Measurements from ENCODE around the gene MYO1E. TPM values are rescaled to one million over a fixed set of nuclear protein-coding genes. Genes with fewer than 3 reads are reported as not detected.

MYO1E gene
- total and polyA plus RNA-seq, 4 donors: 6.7 to 70.9 (median 21.6) TPM

DNA sequence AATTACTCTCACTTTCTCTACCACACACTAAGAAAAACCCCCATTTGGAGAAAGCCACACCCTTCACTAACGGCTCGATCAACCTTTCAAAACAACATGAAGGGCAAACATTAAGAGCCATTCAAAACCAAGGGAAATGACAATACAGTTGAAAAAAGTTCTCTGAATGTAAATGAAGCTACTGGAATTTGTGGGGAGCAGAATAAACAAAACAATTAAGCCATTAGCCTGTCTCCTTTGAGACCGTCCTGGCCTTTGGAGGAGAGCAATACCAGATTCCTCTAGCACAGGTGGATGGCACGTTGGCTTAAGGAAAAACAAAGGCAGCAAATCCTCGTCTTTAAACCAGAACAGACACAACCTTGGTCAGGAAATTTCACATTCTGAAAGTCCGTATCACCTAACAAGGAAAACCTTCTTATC lies 18.7 kb downstream of the MYO1E start:
- no peaks in the 10 kb centered on the region for H3K27me3 ChIP-seq (ENCODE audit: control insufficient read depth in 4 of 4, insufficient read depth in 4 of 4, low read length in 3 of 4)
- H3K27ac ChIP-seq (ENCODE audit: low read depth in 1 of 2, low read length in 2 of 2): no peak overlapping the region
- H3K4me3 ChIP-seq (ENCODE audit: low read depth in 1 of 3, low read length in 3 of 3): no peak overlapping the region
- TF ChIP-seq, protein P1, sequence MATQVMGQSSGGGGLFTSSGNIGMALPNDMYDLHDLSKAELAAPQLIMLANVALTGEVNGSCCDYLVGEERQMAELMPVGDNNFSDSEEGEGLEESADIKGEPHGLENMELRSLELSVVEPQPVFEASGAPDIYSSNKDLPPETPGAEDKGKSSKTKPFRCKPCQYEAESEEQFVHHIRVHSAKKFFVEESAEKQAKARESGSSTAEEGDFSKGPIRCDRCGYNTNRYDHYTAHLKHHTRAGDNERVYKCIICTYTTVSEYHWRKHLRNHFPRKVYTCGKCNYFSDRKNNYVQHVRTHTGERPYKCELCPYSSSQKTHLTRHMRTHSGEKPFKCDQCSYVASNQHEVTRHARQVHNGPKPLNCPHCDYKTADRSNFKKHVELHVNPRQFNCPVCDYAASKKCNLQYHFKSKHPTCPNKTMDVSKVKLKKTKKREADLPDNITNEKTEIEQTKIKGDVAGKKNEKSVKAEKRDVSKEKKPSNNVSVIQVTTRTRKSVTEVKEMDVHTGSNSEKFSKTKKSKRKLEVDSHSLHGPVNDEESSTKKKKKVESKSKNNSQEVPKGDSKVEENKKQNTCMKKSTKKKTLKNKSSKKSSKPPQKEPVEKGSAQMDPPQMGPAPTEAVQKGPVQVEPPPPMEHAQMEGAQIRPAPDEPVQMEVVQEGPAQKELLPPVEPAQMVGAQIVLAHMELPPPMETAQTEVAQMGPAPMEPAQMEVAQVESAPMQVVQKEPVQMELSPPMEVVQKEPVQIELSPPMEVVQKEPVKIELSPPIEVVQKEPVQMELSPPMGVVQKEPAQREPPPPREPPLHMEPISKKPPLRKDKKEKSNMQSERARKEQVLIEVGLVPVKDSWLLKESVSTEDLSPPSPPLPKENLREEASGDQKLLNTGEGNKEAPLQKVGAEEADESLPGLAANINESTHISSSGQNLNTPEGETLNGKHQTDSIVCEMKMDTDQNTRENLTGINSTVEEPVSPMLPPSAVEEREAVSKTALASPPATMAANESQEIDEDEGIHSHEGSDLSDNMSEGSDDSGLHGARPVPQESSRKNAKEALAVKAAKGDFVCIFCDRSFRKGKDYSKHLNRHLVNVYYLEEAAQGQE (IDR thresholded peaks at IDR 0.05): no peak
- no peak for TF ChIP-seq HNF4A (conservative IDR thresholded peaks at IDR 0.05)
- no peak for TF ChIP-seq RAD21 (IDR thresholded peaks at IDR 0.05)
- TF ChIP-seq FOXA2 (IDR thresholded peaks at IDR 0.05): no peak
- no peak for TF ChIP-seq TAF1 (conservative IDR thresholded peaks at IDR 0.05)
- TF ChIP-seq, protein P2, sequence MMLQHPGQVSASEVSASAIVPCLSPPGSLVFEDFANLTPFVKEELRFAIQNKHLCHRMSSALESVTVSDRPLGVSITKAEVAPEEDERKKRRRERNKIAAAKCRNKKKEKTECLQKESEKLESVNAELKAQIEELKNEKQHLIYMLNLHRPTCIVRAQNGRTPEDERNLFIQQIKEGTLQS (IDR thresholded peaks at IDR 0.05): no peak
- TF ChIP-seq FOXA1 (IDR thresholded peaks at IDR 0.05): no peak
- no peak for TF ChIP-seq NR2F2 (IDR thresholded peaks at IDR 0.05)
- TF ChIP-seq EGR1 (IDR thresholded peaks at IDR 0.05; ENCODE audit: low read depth in 2 of 2): no peak
- TF ChIP-seq, protein P3, sequence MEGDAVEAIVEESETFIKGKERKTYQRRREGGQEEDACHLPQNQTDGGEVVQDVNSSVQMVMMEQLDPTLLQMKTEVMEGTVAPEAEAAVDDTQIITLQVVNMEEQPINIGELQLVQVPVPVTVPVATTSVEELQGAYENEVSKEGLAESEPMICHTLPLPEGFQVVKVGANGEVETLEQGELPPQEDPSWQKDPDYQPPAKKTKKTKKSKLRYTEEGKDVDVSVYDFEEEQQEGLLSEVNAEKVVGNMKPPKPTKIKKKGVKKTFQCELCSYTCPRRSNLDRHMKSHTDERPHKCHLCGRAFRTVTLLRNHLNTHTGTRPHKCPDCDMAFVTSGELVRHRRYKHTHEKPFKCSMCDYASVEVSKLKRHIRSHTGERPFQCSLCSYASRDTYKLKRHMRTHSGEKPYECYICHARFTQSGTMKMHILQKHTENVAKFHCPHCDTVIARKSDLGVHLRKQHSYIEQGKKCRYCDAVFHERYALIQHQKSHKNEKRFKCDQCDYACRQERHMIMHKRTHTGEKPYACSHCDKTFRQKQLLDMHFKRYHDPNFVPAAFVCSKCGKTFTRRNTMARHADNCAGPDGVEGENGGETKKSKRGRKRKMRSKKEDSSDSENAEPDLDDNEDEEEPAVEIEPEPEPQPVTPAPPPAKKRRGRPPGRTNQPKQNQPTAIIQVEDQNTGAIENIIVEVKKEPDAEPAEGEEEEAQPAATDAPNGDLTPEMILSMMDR (IDR thresholded peaks at IDR 0.05; ENCODE audit: low read depth, low read length, missing input control): no peak
- no peak for TF ChIP-seq HNF4G (IDR thresholded peaks at IDR 0.05)
- TF ChIP-seq JUND (IDR thresholded peaks at IDR 0.05): no peak
- TF ChIP-seq, protein P4, sequence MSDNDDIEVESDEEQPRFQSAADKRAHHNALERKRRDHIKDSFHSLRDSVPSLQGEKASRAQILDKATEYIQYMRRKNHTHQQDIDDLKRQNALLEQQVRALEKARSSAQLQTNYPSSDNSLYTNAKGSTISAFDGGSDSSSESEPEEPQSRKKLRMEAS (IDR thresholded peaks at IDR 0.05): no peak
- no peak for TF ChIP-seq GABPA (IDR thresholded peaks at IDR 0.05 in 1 of 2, conservative IDR thresholded peaks at IDR 0.05 in 1 of 2)
- TF ChIP-seq RXRA (IDR thresholded peaks at IDR 0.05): no peak
- no peak for TF ChIP-seq YY1 (IDR thresholded peaks at IDR 0.05)
- no peak for TF ChIP-seq SP1 (IDR thresholded peaks at IDR 0.05)
- TF ChIP-seq, protein P5, sequence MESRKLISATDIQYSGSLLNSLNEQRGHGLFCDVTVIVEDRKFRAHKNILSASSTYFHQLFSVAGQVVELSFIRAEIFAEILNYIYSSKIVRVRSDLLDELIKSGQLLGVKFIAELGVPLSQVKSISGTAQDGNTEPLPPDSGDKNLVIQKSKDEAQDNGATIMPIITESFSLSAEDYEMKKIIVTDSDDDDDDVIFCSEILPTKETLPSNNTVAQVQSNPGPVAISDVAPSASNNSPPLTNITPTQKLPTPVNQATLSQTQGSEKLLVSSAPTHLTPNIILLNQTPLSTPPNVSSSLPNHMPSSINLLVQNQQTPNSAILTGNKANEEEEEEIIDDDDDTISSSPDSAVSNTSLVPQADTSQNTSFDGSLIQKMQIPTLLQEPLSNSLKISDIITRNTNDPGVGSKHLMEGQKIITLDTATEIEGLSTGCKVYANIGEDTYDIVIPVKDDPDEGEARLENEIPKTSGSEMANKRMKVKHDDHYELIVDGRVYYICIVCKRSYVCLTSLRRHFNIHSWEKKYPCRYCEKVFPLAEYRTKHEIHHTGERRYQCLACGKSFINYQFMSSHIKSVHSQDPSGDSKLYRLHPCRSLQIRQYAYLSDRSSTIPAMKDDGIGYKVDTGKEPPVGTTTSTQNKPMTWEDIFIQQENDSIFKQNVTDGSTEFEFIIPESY (IDR thresholded peaks at IDR 0.05): no peak
- no peaks in the 10 kb centered on the region for H3K36me3 ChIP-seq (ENCODE audit: control insufficient read depth in 4 of 4, insufficient read depth in 3 of 4, low read depth in 1 of 4, low read length in 3 of 4)
- peaks cover 0 to 5% (median 2%) of the 10 kb centered on the region in 4 donors for H3K4me1 ChIP-seq (ENCODE audit: control insufficient read depth in 4 of 4, insufficient read depth in 4 of 4, low read length in 3 of 4)
- H3K9ac ChIP-seq (ENCODE audit: low read depth in 1 of 2, low read length in 2 of 2): no peak overlapping the region
- no peaks in the 10 kb centered on the region for H3K9me3 ChIP-seq (ENCODE audit: control insufficient read depth in 4 of 4, low read length in 3 of 4)
- WGBS: 80% methylated on average over 6 of the region's 6 CpGs
- no peak for DNase-seq (ENCODE audit: low spot score)

Data from liver (tissue), 9 donors.